Endothelial cell of umbilical vein (primary cell): Measurements from ENCODE around the gene MCF2L. TPM values are rescaled to one million over a fixed set of nuclear protein-coding genes. Genes with fewer than 3 reads are reported as not detected.

Experiments
- BruUV-seq: library from RNA; stranded (reverse); fragments of 400-500 nt; replicated peaks from 2 replicates; lab custom pipeline; 2021; lab: Mats Ljungman, UMichigan
- CTCF ChIA-PET: fragments of 300-600, 350-600 bp; sonication (Branson Sonifier 250); formaldehyde crosslinking; loops from one replicate; lab custom pipeline; 2021; ENCODE audit warnings: antibody characterized with exemption, inconsistent platforms; lab: Charles Lee
- POLR2A ChIA-PET: fragments of 300-600, 350-600 bp; sonication (Branson Sonifier 250); formaldehyde crosslinking; loops from one replicate; lab custom pipeline; 2021; ENCODE audit warnings: antibody characterized with exemption, inconsistent platforms; lab: Charles Lee
- DNase-seq: peaks from one replicate; pipeline ENCODE4 v3.0.0-alpha.2; 2011; ENCODE audit warnings: low read depth, low spot score
- FAIRE-seq: peaks from 2 replicates; lab custom pipeline; 2011; peaks lifted over from hg19 to GRCh38; lab: Jason Lieb, UNC
- H2AFZ ChIP-seq: 2 replicates; pipeline ENCODE4 v1.6.0; 2012; ENCODE audit warnings: low read depth, low read length, control low read depth, inconsistent platforms
- H3K27ac ChIP-seq: 2 replicates; pipeline ENCODE4 v1.5.1; 2011; ENCODE audit warnings: low read depth, mild to moderate bottlenecking, control low read depth, low read length, moderate library complexity; ENCODE audit not compliant: insufficient read depth
- H3K27me3 ChIP-seq, 2 experiments: 2 replicates each; pipeline versions ENCODE4 v1.6.0 to v1.6.1; 2011; ENCODE audit warnings: low read length in 2 of 2, mixed read lengths in 1 of 2; ENCODE audit not compliant: control insufficient read depth in 2 of 2, insufficient read depth in 2 of 2
- H3K36me3 ChIP-seq, 2 experiments: 2 replicates in 1 of 2; 3 replicates in 1 of 2; pipeline ENCODE4 v1.5.1; 2011; ENCODE audit warnings: low read length in 2 of 2, mild to moderate bottlenecking in 1 of 2, moderate library complexity in 1 of 2; ENCODE audit not compliant: control insufficient read depth in 2 of 2, insufficient read depth in 2 of 2; ENCODE audit errors: extremely low read depth in 1 of 2
- H3K4me1 ChIP-seq: 3 replicates; pipeline ENCODE4 v1.5.1; 2011; ENCODE audit warnings: mild to moderate bottlenecking, low read length; ENCODE audit not compliant: control insufficient read depth, insufficient read depth; ENCODE audit errors: extremely low read depth
- H3K4me2 ChIP-seq: 2 replicates; pipeline ENCODE4 v1.6.1; 2011; ENCODE audit warnings: low read length, control low read depth, mixed read lengths; ENCODE audit not compliant: insufficient read depth
- H3K4me3 ChIP-seq, 3 experiments: fragments of 200-600 bp in 1 of 3; sonication (generic), shearing (Covaris generic) in 1 of 3; replicated peaks in 1 of 3; 2 replicates each; pipeline ENCODE4 v1.5.1; 2011 to 2016; ENCODE audit warnings: control low read depth in 3 of 3, low read length in 3 of 3, mild to moderate bottlenecking in 2 of 3, inconsistent platforms in 1 of 3, low read depth in 1 of 3, moderate library complexity in 1 of 3; ENCODE audit not compliant: insufficient read depth in 1 of 3
- H3K79me2 ChIP-seq: 2 replicates; pipeline ENCODE4 v1.6.0; 2012; ENCODE audit warnings: low read length, inconsistent platforms; ENCODE audit not compliant: control insufficient read depth, insufficient read depth
- H3K9ac ChIP-seq: replicated peaks from 2 replicates; pipeline ENCODE3; 2011; ENCODE audit warnings: low read length, control low read depth; ENCODE audit not compliant: insufficient read depth; ENCODE audit errors: extremely low read depth
- H3K9me1 ChIP-seq: replicated peaks from 3 replicates; pipeline ENCODE4 v1.6.0; 2011; ENCODE audit warnings: mild to moderate bottlenecking, low read length; ENCODE audit not compliant: control insufficient read depth, insufficient read depth; ENCODE audit errors: extremely low read depth
- H3K9me3 ChIP-seq: replicated peaks from 2 replicates; pipeline ENCODE4 v1.5.1; 2012; ENCODE audit warnings: low read length, inconsistent platforms; ENCODE audit not compliant: control insufficient read depth, insufficient read depth
- H4K20me1 ChIP-seq: replicated peaks from 2 replicates; pipeline ENCODE3; 2011; ENCODE audit warnings: mild to moderate bottlenecking, low read length; ENCODE audit not compliant: control insufficient read depth, insufficient read depth; ENCODE audit errors: extremely low read depth
- EZH2 ChIP-seq: IDR thresholded peaks from 2 replicates; pipeline ENCODE4 v1.6.1; 2012; ENCODE audit warnings: borderline replicate concordance, low read depth, mild to moderate bottlenecking, moderate library complexity, low read length, inconsistent platforms; ENCODE audit not compliant: severe bottlenecking
- POLR2A ChIP-seq: IDR thresholded peaks from 2 replicates; pipeline ENCODE4 v1.6.1; 2012; ENCODE audit warnings: low read depth, mild to moderate bottlenecking, control low read depth, low read length
- POLR2AphosphoS5 ChIP-seq: IDR thresholded peaks from 2 replicates; pipeline ENCODE4 v1.6.1; 2012; ENCODE audit warnings: low read depth, mild to moderate bottlenecking, control low read depth, low read length, moderate library complexity; ENCODE audit not compliant: insufficient read depth
- dilution Hi-C: fragments of 300-500 bp; cut with MboI; formaldehyde crosslinking; loops from one replicate; pipeline ENCODE4 v1.15.0; 2019; ENCODE audit warnings: low sequenced_read_pairs; ENCODE audit not compliant: extremely low pct_ligation_motif_present
- intact Hi-C: fragments of 100-400 bp; cut with micrococcal nuclease; formaldehyde crosslinking; loops from one replicate; pipeline ENCODE4 v1.10.0; 2022
- polyA plus RNA-seq, 4 experiments: library from polyadenylated mRNA; depleted of rRNA in 3 of 4; stranded (reverse) in 3 of 4; unstranded in 1 of 4; fragments of >200 nt; gene quantifications; 2 replicates each; pipeline versions ENCODE4 v1.2.1 to v1.2.3, GENCODE V29; 2011 to 2012; ENCODE audit warnings: missing spikeins in 1 of 4
- total RNA-seq: library from RNA; stranded (reverse); gene quantifications from 2 replicates; pipeline ENCODE4 v1.2.3, GENCODE V29; 2021
- TF ChIP-seq, protein P1 (sequence below): IDR thresholded peaks from 2 replicates; pipeline ENCODE4 v1.6.1; 2011; ENCODE audit not compliant: insufficient read depth, insufficient read length
- TF ChIP-seq, protein P2 (sequence below), 2 donors: IDR thresholded peaks; 1 replicate in 1 of 2; 2 replicates in 1 of 2; pipeline ENCODE4 v1.5.1; 2011; ENCODE audit warnings: low read length in 2 of 2, mild to moderate bottlenecking in 2 of 2, moderate library complexity in 2 of 2, control low read depth in 1 of 2, inconsistent platforms in 1 of 2, low read depth in 1 of 2; ENCODE audit not compliant: insufficient read depth in 1 of 2; ENCODE audit errors: extremely low read depth in 1 of 2

MCF2L gene
- total and polyA plus RNA-seq, 2 donors (not counting 3 experiments of a cell fraction or from before 2014, with no cell fraction given), result 0.33 to 0.58 TPM

DNA sequence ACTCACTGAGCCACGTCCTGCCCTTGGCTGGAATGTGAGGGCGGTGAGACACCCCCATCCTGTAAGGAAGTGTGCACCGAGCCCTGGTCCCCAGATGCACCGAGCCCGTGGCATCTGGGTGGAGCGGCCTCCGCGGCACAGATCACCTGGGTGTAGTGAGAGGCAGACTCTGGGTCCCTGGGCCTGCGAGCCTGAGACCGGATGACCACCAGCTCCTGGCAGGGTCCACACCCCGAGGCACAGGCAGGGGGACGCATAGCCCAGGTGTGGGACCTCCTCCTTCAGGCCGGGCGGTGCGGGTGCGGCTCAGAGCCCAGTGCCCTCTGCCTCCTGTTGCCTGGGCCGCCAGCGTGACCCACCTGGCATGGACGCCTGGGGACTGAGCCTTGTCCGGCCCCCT lies 12.4 kb downstream of the MCF2L start:
- no TSS peak for BruUV-seq
- H3K36me3 ChIP-seq, result no peaks in the 10 kb centered on the region
- POLR2A ChIA-PET, result no interaction called here
- no peaks in the 10 kb centered on the region for H3K79me2 ChIP-seq
- dilution Hi-C loops (no loop called here), intact Hi-C loops (no loop called here)
- no peak overlapping the region for H2AFZ ChIP-seq
- H3K27ac ChIP-seq, result no peak overlapping the region
- no peak overlapping the region for H3K4me2 ChIP-seq
- DNase-seq (no peak), FAIRE-seq (no peak)
- no peaks in the 10 kb centered on the region for H3K9me1 ChIP-seq
- no peak for TF ChIP-seq POLR2A
- H3K9ac ChIP-seq, result no peak overlapping the region
- H4K20me1 ChIP-seq, result no peaks in the 10 kb centered on the region
- H3K4me1 ChIP-seq, result no peaks in the 10 kb centered on the region
- no peaks in the 10 kb centered on the region for H3K9me3 ChIP-seq
- no peaks in the 10 kb centered on the region for H3K27me3 ChIP-seq
- CTCF ChIA-PET, result no interaction called here
- H3K4me3 ChIP-seq, result no peak overlapping the region

DNA sequence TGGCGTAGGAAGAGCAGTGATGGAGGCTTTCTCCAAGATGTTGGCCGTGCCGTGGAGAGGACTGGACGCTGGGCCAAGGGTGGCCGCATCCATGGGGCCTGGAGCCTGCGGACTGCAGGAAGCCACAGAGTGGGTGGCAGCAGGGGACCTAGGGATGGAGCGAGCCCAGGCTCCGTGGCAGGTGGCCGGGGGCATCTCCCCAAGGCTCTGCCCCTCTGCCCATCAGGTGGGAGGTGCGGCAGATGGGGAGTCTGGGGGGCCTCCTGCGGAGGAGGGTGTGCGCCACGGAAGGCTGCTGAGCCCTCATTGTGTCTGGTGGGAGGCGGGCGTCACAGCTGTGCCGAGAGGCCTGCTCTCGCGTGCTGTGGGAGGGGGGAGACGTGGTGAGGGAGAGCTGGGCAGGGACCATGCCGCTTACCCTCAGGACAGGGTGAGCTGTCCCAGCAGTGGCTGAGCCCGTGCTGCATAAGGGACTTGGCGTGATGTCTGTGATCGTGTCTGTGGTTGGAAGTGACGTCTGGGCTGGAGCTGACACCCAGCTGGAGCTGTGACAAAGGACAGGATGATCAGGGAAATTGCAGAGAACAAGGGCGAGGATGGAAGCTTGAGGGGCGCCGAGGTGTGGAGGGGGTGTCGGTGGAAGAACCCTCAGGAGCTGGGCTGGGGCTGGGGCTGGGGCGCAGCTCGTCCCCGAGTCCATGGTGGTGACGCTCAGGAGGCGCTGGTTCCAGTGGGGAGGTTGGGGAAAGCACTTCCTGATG lies 13.4 kb downstream of the MCF2L start:
- Histone ChIP-seq H3K9ac (no peak overlapping the region), H3K9me1 (no peaks in the 10 kb centered on the region), H3K4me3 (no peak overlapping the region), H3K27me3 (no peaks in the 10 kb centered on the region), H3K79me2 (no peaks in the 10 kb centered on the region), H4K20me1 (no peaks in the 10 kb centered on the region), H3K4me2 (no peak overlapping the region), H3K36me3 (no peaks in the 10 kb centered on the region), H2AFZ (no peak overlapping the region), H3K9me3 (no peaks in the 10 kb centered on the region), H3K27ac (no peak overlapping the region), H3K4me1 (no peaks in the 10 kb centered on the region)
- no TSS peak for BruUV-seq
- no peak for FAIRE-seq
- no peak for DNase-seq
- dilution Hi-C loops, result no loop called here
- TF ChIP-seq POLR2AphosphoS5 (no peak), EZH2 (no peak)
- TF ChIP-seq, protein P1, sequence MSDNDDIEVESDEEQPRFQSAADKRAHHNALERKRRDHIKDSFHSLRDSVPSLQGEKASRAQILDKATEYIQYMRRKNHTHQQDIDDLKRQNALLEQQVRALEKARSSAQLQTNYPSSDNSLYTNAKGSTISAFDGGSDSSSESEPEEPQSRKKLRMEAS, result no peak
- TF ChIP-seq, protein P2, sequence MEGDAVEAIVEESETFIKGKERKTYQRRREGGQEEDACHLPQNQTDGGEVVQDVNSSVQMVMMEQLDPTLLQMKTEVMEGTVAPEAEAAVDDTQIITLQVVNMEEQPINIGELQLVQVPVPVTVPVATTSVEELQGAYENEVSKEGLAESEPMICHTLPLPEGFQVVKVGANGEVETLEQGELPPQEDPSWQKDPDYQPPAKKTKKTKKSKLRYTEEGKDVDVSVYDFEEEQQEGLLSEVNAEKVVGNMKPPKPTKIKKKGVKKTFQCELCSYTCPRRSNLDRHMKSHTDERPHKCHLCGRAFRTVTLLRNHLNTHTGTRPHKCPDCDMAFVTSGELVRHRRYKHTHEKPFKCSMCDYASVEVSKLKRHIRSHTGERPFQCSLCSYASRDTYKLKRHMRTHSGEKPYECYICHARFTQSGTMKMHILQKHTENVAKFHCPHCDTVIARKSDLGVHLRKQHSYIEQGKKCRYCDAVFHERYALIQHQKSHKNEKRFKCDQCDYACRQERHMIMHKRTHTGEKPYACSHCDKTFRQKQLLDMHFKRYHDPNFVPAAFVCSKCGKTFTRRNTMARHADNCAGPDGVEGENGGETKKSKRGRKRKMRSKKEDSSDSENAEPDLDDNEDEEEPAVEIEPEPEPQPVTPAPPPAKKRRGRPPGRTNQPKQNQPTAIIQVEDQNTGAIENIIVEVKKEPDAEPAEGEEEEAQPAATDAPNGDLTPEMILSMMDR (IDR thresholded peaks at IDR 0.05; ENCODE audit: extremely low read depth in 1 of 2, insufficient read depth in 1 of 2, low read depth in 1 of 2, low read length in 2 of 2), result no peak
- intact Hi-C loops, result no loop called here
- ChIA-PET POLR2A (no interaction called here), CTCF (interaction anchor here (1.1 kb wide), 1 partner anchor 40 kb away, joined by 4 read pairs; no protein-coding TSS in a partner anchor)
